Activated CD4-positive, alpha-beta memory T cell treated with anti-CD3 and anti-CD28 coated beads, Interleukin-2, amount 10 ng/mL, durations not matched to agents 7 days and 5 days (primary cell): Measurements from ENCODE around the gene MISP. TPM values are rescaled to one million over a fixed set of nuclear protein-coding genes. Genes with fewer than 3 reads are reported as not detected.
"Not testable (repeated sequence)": the region's sequence is repeated elsewhere in the genome, so short reads cannot be mapped to it uniquely, and the experiment has no call there.

Experiments
- CTCF ChIA-PET: fragments of 350-600 bp; sonication (Branson Sonifier 250); formaldehyde crosslinking; loops from one replicate; lab custom pipeline; 2021; ENCODE audit warnings: antibody characterized with exemption, inconsistent platforms; lab: Charles Lee
- POLR2A ChIA-PET: fragments of 350-600 bp; sonication (Branson Sonifier 250); formaldehyde crosslinking; loops from one replicate; lab custom pipeline; 2021; ENCODE audit warnings: antibody characterized with exemption; lab: Charles Lee
- DNase-seq: peaks from one replicate; pipeline ENCODE4 v3.0.0-alpha.2; 2020
- H3K27ac Mint-ChIP-seq: one replicate; pipeline ENCODE4 v1.8.0; 2021; ENCODE audit warnings: mild to moderate bottlenecking, mixed read lengths
- H3K27me3 Mint-ChIP-seq: one replicate; pipeline ENCODE4 v1.8.0; 2021; ENCODE audit warnings: mixed read lengths
- H3K36me3 Mint-ChIP-seq: one replicate; pipeline ENCODE4 v1.8.0; 2021; ENCODE audit warnings: low read depth, mixed read lengths
- H3K4me1 Mint-ChIP-seq: one replicate; pipeline ENCODE4 v1.8.0; 2021; ENCODE audit warnings: mixed read lengths
- H3K4me3 Mint-ChIP-seq: one replicate; pipeline ENCODE4 v1.8.0; 2021; ENCODE audit warnings: mild to moderate bottlenecking, mixed read lengths
- H3K9me3 Mint-ChIP-seq: one replicate; pipeline ENCODE4 v1.8.0; 2021; ENCODE audit warnings: mixed read lengths
- total RNA-seq, 2 experiments: library from RNA; stranded (reverse); gene quantifications; one replicate each; pipeline ENCODE4 v1.2.3, GENCODE V29; 2021

MISP gene
- total RNA-seq, 2 experiments from 2014 or later = not detected

- H3K27me3 Mint-ChIP-seq = no peaks in the 10 kb centered on the region
- H3K36me3 Mint-ChIP-seq = no peaks in the 10 kb centered on the region
- H3K9me3 Mint-ChIP-seq = no peaks in the 10 kb centered on the region
- H3K4me3 Mint-ChIP-seq = no peak overlapping the region
- peaks cover 16% of the 10 kb centered on the region for H3K4me1 Mint-ChIP-seq
- DNase-seq = no peak
- H3K27ac Mint-ChIP-seq = no peak overlapping the region
- ChIA-PET CTCF (no interaction called here), POLR2A (no interaction called here)
Observed at GRCh38 chr19:729965-730668, 20.8 kb upstream of the MISP start.

- ChIA-PET POLR2A (no interaction called here), CTCF (no interaction called here)
- Mint-ChIP-seq H3K27ac (no peak overlapping the region), H3K36me3 (no peaks in the 10 kb centered on the region), H3K4me3 (no peak overlapping the region), H3K4me1 (peaks cover 16% of the 10 kb centered on the region), H3K27me3 (no peaks in the 10 kb centered on the region), H3K9me3 (no peaks in the 10 kb centered on the region)
- no peak for DNase-seq
Observed at GRCh38 chr19:731000-731399, 19.9 kb upstream of the MISP start.

GRCh38 chr19:732148-733069 is 18.5 kb upstream of the MISP start:
- Mint-ChIP-seq H3K4me3 (no peak overlapping the region), H3K36me3 (no peaks in the 10 kb centered on the region), H3K27ac (no peak overlapping the region), H3K27me3 (no peaks in the 10 kb centered on the region), H3K4me1 (peaks cover 16% of the 10 kb centered on the region), H3K9me3 (no peaks in the 10 kb centered on the region)
- ChIA-PET POLR2A (no interaction called here), CTCF (interaction anchor here (0.6 to 1.1 kb wide), 2 partner anchors 69 to 206 kb away, joined by 3 read pairs; partner anchors contain the start of gene RNF126)
- no peak for DNase-seq

- Mint-ChIP-seq H3K4me1 (peaks cover 16% of the 10 kb centered on the region), H3K36me3 (no peaks in the 10 kb centered on the region), H3K4me3 (no peak overlapping the region), H3K27ac (no peak overlapping the region), H3K9me3 (no peaks in the 10 kb centered on the region), H3K27me3 (no peaks in the 10 kb centered on the region)
- no peak for DNase-seq
- CTCF ChIA-PET = interaction anchor here (0.7 to 1.1 kb wide), 8 partner anchors 11 to 224 kb away, joined by 3 to 8 read pairs (median 4); partner anchors contain the start of gene RNF126
- POLR2A ChIA-PET = interaction anchor here (1.0 kb wide), 2 partner anchors 71 to 74 kb away, joined by 3 to 4 read pairs; partner anchors contain the start of gene RNF126
Observed at GRCh38 chr19:734716-735115, 16.2 kb upstream of the MISP start.

GRCh38 chr19:736125-736524 is 14.8 kb upstream of the MISP start:
- CTCF ChIA-PET = no interaction called here
- no peak for DNase-seq
- no peak overlapping the region for H3K27ac Mint-ChIP-seq
- POLR2A ChIA-PET = no interaction called here
- H3K9me3 Mint-ChIP-seq = no peaks in the 10 kb centered on the region
- peaks cover 16% of the 10 kb centered on the region for H3K4me1 Mint-ChIP-seq
- H3K27me3 Mint-ChIP-seq = no peaks in the 10 kb centered on the region
- H3K36me3 Mint-ChIP-seq = no peaks in the 10 kb centered on the region
- no peak overlapping the region for H3K4me3 Mint-ChIP-seq

- DNase-seq = peak; percentile 61
- Mint-ChIP-seq H3K36me3 (no peaks in the 10 kb centered on the region), H3K4me3 (no peak overlapping the region), H3K4me1 (peaks cover 14% of the 10 kb centered on the region), H3K27ac (no peak overlapping the region), H3K27me3 (no peaks in the 10 kb centered on the region), H3K9me3 (no peaks in the 10 kb centered on the region)
- CTCF ChIA-PET = interaction anchor here (1.0 kb wide), 1 partner anchor 231 kb away, joined by 3 read pairs; no protein-coding TSS in a partner anchor
- POLR2A ChIA-PET = no interaction called here
Observed at GRCh38 chr19:737591-738093, 13.3 kb upstream of the MISP start.

- ChIA-PET CTCF (no interaction called here), POLR2A (no interaction called here)
- Mint-ChIP-seq H3K9me3 (peaks cover 1% of the 10 kb centered on the region), H3K27me3 (no peaks in the 10 kb centered on the region), H3K36me3 (no peaks in the 10 kb centered on the region), H3K4me3 (no peak overlapping the region), H3K4me1 (peaks cover 5% of the 10 kb centered on the region), H3K27ac (no peak overlapping the region)
- DNase-seq = no peak
Observed at GRCh38 chr19:738509-739128, 12.3 kb upstream of the MISP start.

GRCh38 chr19:739998-740715 is 10.8 kb upstream of the MISP start:
- no peak overlapping the region for H3K4me3 Mint-ChIP-seq
- POLR2A ChIA-PET = interaction anchor here (0.7 kb wide), 1 partner anchor 60 kb away, joined by 3 read pairs; no protein-coding TSS in a partner anchor
- no peak for DNase-seq
- CTCF ChIA-PET = no interaction called here
- no peaks in the 10 kb centered on the region for H3K36me3 Mint-ChIP-seq
- H3K9me3 Mint-ChIP-seq = peaks cover 7% of the 10 kb centered on the region
- no peak overlapping the region for H3K27ac Mint-ChIP-seq
- H3K4me1 Mint-ChIP-seq = no peaks in the 10 kb centered on the region
- H3K27me3 Mint-ChIP-seq = no peaks in the 10 kb centered on the region

- H3K4me3 Mint-ChIP-seq, POLR2A ChIA-PET, H3K27ac Mint-ChIP-seq, H3K9me3 Mint-ChIP-seq, H3K36me3 Mint-ChIP-seq, H3K4me1 Mint-ChIP-seq, DNase-seq, CTCF ChIA-PET, H3K27me3 Mint-ChIP-seq: not testable (repeated sequence)
Observed at GRCh38 chr19:740816-741505, 10.0 kb upstream of the MISP start.

- Mint-ChIP-seq H3K9me3 (peaks cover 9% of the 10 kb centered on the region), H3K4me1 (no peaks in the 10 kb centered on the region), H3K4me3 (no peak overlapping the region), H3K27me3 (no peaks in the 10 kb centered on the region), H3K27ac (no peak overlapping the region), H3K36me3 (no peaks in the 10 kb centered on the region)
- ChIA-PET CTCF (no interaction called here), POLR2A (no interaction called here)
- no peak for DNase-seq
Observed at GRCh38 chr19:741506-742131, 9.3 kb upstream of the MISP start.

- Mint-ChIP-seq H3K4me1 (no peaks in the 10 kb centered on the region), H3K9me3 (peaks cover 9% of the 10 kb centered on the region), H3K36me3 (no peaks in the 10 kb centered on the region), H3K27me3 (no peaks in the 10 kb centered on the region), H3K27ac (no peak overlapping the region), H3K4me3 (no peak overlapping the region)
- no peak for DNase-seq
- POLR2A ChIA-PET = no interaction called here
- CTCF ChIA-PET = no interaction called here
Observed at GRCh38 chr19:742540-743075, 8.3 kb upstream of the MISP start.
